HUES6 (cell line): Measurements from ENCODE around the gene CA7.
"Not testable (repeated sequence)": the region's sequence is repeated elsewhere in the genome, so short reads cannot be mapped to it uniquely, and the experiment has no call there.

Experiments used
- H3K27ac ChIP-seq: 2 replicates; pipeline ENCODE4 v1.7.0; 2013; ENCODE audit warnings: low read depth, mild to moderate bottlenecking, low read length, inconsistent platforms
- H3K27me3 ChIP-seq: 2 replicates; pipeline ENCODE4 v1.6.1; 2013; ENCODE audit warnings: low read length; ENCODE audit not compliant: control insufficient read depth, insufficient read depth
- H3K36me3 ChIP-seq: 2 replicates; pipeline ENCODE4 v1.6.1; 2013; ENCODE audit warnings: low read length; ENCODE audit not compliant: control insufficient read depth, insufficient read depth
- H3K4me1 ChIP-seq: 2 replicates; pipeline ENCODE4 v1.6.1; 2013; ENCODE audit warnings: low read length; ENCODE audit not compliant: control insufficient read depth, insufficient read depth
- H3K4me3 ChIP-seq: 2 replicates; pipeline ENCODE4 v1.5.1; 2013; ENCODE audit warnings: low read depth, low read length
- H3K9ac ChIP-seq: one replicate; pipeline ENCODE4 v1.6.1; 2013; ENCODE audit warnings: mild to moderate bottlenecking, low read length
- H3K9me3 ChIP-seq: 2 replicates; pipeline ENCODE4 v1.6.1; 2013; ENCODE audit warnings: low read depth, low read length; ENCODE audit not compliant: control insufficient read depth, insufficient read depth

The CA7 gene

GRCh38 chr16:66856801-66857200 is 12.6 kb downstream of the CA7 start:
- H3K27me3 ChIP-seq = peaks cover 4% of the 10 kb centered on the region; the same call in 1 of the 2 replicates
- no peak overlapping the region for H3K9ac ChIP-seq
- no peak overlapping the region for H3K27ac ChIP-seq
- no peaks in the 10 kb centered on the region for H3K4me1 ChIP-seq
- no peaks in the 10 kb centered on the region for H3K36me3 ChIP-seq
- H3K9me3 ChIP-seq = no peaks in the 10 kb centered on the region
- H3K4me3 ChIP-seq = no peak overlapping the region

- Histone ChIP-seq H3K4me3 (no peak overlapping the region), H3K4me1 (no peaks in the 10 kb centered on the region), H3K27me3 (peaks cover 4% of the 10 kb centered on the region; the same call in 1 of the 2 replicates), H3K36me3 (no peaks in the 10 kb centered on the region), H3K9ac (no peak overlapping the region), H3K27ac (no peak overlapping the region), H3K9me3 (no peaks in the 10 kb centered on the region)
These were observed 13.2 kb downstream of the CA7 start for GRCh38 chr16:66857437-66857836.

- Histone ChIP-seq H3K27me3 (peaks cover 2% of the 10 kb centered on the region; the same call in 1 of the 2 replicates), H3K4me1 (no peaks in the 10 kb centered on the region), H3K9ac (no peak overlapping the region), H3K36me3 (no peaks in the 10 kb centered on the region), H3K4me3 (no peak overlapping the region), H3K27ac (no peak overlapping the region), H3K9me3 (no peaks in the 10 kb centered on the region)
These were observed 14.7 kb downstream of the CA7 start for GRCh38 chr16:66858740-66859396.

- H3K9ac ChIP-seq = no peak overlapping the region
- H3K4me1 ChIP-seq = no peaks in the 10 kb centered on the region
- H3K36me3 ChIP-seq = no peaks in the 10 kb centered on the region
- no peaks in the 10 kb centered on the region for H3K9me3 ChIP-seq
- no peaks in the 10 kb centered on the region for H3K27me3 ChIP-seq
- H3K27ac ChIP-seq = no peak overlapping the region
- H3K4me3 ChIP-seq = no peak overlapping the region
These were observed 15.3 kb downstream of the CA7 start for GRCh38 chr16:66859397-66860068.

- Histone ChIP-seq H3K36me3 (no peaks in the 10 kb centered on the region), H3K9ac (no peak overlapping the region), H3K4me1 (no peaks in the 10 kb centered on the region), H3K27ac (no peak overlapping the region), H3K4me3 (no peak overlapping the region), H3K27me3 (no peaks in the 10 kb centered on the region), H3K9me3 (no peaks in the 10 kb centered on the region)
These were observed 17.9 kb downstream of the CA7 start for GRCh38 chr16:66862023-66862520.

GRCh38 chr16:66863707-66864106 is 19.5 kb downstream of the CA7 start:
- no peaks in the 10 kb centered on the region for H3K27me3 ChIP-seq
- H3K36me3 ChIP-seq = no peaks in the 10 kb centered on the region
- H3K4me1 ChIP-seq = no peaks in the 10 kb centered on the region
- no peak overlapping the region for H3K9ac ChIP-seq
- no peak overlapping the region for H3K27ac ChIP-seq
- H3K4me3 ChIP-seq = no peak overlapping the region
- no peaks in the 10 kb centered on the region for H3K9me3 ChIP-seq

- H3K27ac ChIP-seq = no peak overlapping the region
- H3K36me3 ChIP-seq = no peaks in the 10 kb centered on the region
- no peaks in the 10 kb centered on the region for H3K27me3 ChIP-seq
- H3K9me3 ChIP-seq = no peaks in the 10 kb centered on the region
- H3K4me1 ChIP-seq = peaks cover 10% of the 10 kb centered on the region
- H3K9ac ChIP-seq = no peak overlapping the region
- H3K4me3 ChIP-seq = no peak overlapping the region
These were observed 25.2 kb downstream of the CA7 start for GRCh38 chr16:66869424-66869823.

- H3K27me3 ChIP-seq, H3K27ac ChIP-seq, H3K4me3 ChIP-seq, H3K36me3 ChIP-seq, H3K9ac ChIP-seq, H3K9me3 ChIP-seq: not testable (repeated sequence)
- H3K4me1 ChIP-seq = peaks cover 12% of the 10 kb centered on the region
These were observed 27.1 kb downstream of the CA7 start for GRCh38 chr16:66871363-66871762.

GRCh38 chr16:66871840-66872239 is 27.6 kb downstream of the CA7 start:
- H3K4me1 ChIP-seq = peaks cover 12% of the 10 kb centered on the region
- H3K9me3 ChIP-seq = no peaks in the 10 kb centered on the region
- H3K4me3 ChIP-seq = no peak overlapping the region
- H3K27me3 ChIP-seq = no peaks in the 10 kb centered on the region
- no peaks in the 10 kb centered on the region for H3K36me3 ChIP-seq
- H3K9ac ChIP-seq = no peak overlapping the region
- H3K27ac ChIP-seq = no peak overlapping the region

- H3K4me3 ChIP-seq = peak overlapping the region; percentile 69
- no peaks in the 10 kb centered on the region for H3K36me3 ChIP-seq
- peaks cover 12% of the 10 kb centered on the region for H3K4me1 ChIP-seq
- H3K9ac ChIP-seq = peak overlapping the region; percentile 63
- H3K9me3 ChIP-seq = no peaks in the 10 kb centered on the region
- H3K27me3 ChIP-seq = no peaks in the 10 kb centered on the region
- H3K27ac ChIP-seq = peak overlapping the region; percentile 63
These were observed 28.3 kb downstream of the CA7 start for GRCh38 chr16:66872559-66872942.

GRCh38 chr16:66872943-66873684 is 28.9 kb downstream of the CA7 start:
- no peaks in the 10 kb centered on the region for H3K27me3 ChIP-seq
- H3K9ac ChIP-seq = peak overlapping the region; percentile 63
- peak overlapping the region; percentile 63 for H3K27ac ChIP-seq
- no peaks in the 10 kb centered on the region for H3K9me3 ChIP-seq
- peak overlapping the region; percentile 69 for H3K4me3 ChIP-seq
- no peaks in the 10 kb centered on the region for H3K36me3 ChIP-seq
- peaks cover 12% of the 10 kb centered on the region for H3K4me1 ChIP-seq
